CD4-positive, alpha-beta T cell treated with Interleukin-17A for 4 hours (primary cell): ENCODE data around the gene IL17B.

Experiments used
- DNase-seq: peaks from one replicate; pipeline ENCODE4 v3.0.0-alpha.2; 2020; ENCODE audit warnings: mixed read lengths

Gene IL17B

GRCh38 chr5:149414405-149415065 is 35.4 kb upstream of the IL17B start:
- no peak for DNase-seq

DNA sequence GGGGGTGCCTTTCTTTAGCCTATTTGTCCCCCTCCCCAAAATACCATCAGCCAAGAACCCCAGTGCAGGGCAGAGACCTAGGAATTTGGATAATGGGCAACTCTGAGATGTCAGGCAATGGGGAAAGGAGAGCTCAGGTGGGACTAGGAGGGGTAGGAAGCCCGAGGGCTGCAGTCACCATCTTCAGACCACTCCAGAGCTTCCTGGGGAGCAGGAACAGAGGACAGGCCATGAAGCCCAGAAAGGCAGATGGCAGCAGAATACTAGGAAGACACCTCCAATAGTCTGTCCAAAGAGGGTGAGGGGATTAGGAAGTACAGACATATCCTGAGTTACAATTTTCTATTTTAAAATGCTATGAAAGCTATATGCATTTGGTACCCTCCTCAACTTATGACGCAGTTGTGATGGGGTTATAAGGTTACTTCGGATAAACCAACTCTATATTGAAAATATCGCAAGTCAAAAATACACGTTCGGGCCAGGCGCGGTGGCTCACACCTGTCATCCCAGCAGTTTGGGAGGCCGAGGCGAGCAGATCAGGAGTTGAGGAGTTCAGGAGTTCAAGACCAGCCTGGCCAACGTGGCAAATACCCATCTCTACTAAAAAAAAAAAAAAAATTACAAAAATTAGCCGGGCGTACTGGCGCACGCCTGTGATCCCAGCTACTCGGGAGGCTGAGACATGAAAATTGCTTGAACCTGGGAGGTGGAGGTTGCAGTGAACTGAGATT is 34.6 kb upstream of the IL17B start:
- DNase-seq = no peak

DNA sequence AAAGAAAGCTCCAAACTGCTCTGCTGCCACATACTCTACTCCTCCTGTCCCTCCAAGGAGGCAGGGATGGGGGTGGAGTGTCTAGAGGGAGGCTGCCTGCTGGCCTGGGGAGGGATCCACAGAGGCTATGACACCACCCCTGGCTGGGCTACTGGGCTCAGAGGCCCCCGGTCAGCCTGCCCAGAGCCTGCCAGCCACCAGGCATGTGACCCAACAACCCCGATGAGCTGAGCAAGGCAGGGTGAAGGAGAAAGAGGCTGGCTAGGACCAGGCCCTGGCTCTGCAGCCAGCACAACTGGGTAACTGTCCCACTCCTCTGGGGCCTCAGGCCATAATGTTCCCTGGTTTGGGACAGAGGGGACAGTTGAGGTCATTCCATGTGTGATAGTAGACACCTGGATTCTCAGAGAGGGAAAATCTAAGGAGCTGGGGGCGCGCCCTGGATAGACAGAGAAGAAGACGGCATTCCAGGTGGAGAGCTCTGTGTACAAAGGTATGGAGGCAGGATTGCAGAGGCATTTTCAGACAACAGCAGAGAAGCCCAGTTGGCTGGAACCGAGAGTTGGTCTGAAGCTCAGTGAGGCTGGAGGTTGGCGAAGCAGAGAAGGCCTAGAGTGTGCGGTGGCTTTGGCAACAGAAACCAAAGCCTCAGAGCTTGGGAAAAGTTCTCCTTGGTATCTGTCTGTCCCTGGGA is 33.8 kb upstream of the IL17B start:
- DNase-seq = no peak

DNA sequence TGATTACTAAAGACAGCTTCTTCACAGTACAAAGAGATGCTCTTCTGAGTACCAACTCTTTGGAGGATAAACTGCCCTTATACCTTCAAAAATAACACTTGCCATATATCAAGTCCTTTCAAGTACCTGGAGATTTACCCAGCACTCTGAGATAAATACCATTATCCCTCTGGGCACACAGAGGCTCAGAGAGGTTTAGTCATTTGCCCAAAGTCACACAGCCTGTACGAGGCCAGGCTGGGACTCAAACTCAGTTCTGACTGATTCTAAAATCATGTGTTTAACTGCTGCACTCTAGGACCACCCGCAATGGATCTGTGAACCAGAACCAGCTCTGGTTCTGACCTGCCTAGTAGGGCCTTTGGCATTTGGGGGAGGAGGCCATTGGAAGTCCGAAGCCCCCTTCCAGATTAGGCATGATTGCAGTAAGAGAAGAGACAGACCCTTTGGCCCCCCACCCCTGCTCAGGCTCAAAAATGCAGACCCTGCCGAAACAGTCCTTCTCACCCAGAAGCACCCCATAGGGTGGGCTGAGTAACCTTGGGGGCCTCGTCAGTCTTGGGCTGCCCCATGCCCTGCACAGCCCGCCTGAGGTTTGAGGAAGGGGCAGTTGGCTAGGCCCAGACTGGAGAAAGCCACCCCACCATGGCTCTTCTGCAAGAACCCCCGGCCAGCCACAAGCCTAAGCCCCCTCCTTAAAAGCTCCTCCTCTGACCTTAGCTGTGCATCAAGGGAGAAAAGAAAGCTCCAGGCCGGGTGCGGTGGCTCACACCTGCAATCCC is 32.8 kb upstream of the IL17B start:
- no peak for DNase-seq

DNA sequence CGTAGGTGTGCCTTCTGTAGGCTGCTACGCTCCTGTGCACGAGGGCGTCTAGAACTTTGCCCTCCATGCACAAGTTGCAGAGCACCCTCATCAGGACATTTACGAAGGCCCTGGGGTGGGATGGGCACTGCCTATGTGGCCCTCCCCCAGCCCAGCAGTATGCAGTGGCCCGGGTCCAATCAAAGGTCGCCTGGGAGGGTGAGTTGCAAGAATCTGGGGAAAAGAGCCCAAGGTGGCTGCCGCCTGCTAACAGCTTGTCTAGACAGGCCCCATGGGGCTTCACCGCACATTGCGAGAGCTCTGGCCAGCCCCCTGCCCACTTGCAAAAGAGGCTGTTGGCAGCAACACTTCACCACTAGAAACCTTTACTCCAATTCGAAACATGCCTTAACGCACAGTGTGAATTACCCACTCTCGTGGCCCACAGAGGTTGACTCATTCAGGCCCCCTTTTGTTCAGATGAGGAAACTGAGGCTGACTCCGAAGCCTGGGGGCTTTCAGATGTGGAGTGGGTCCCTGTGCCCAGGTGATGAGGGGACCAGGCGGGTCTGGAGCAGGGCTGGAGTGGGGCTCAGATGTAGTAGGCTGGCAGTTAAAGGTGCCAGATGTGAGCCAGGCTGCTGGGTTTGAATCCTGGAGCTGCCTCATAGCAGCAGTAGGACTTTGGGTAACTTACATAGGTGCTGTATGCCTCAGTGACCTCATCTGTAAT is 31.8 kb upstream of the IL17B start:
- no peak for DNase-seq

GRCh38 chr5:149410071-149410470 is 31.0 kb upstream of the IL17B start:
- no peak for DNase-seq

GRCh38 chr5:149409268-149409948 is 30.3 kb upstream of the IL17B start:
- DNase-seq = no peak

DNA sequence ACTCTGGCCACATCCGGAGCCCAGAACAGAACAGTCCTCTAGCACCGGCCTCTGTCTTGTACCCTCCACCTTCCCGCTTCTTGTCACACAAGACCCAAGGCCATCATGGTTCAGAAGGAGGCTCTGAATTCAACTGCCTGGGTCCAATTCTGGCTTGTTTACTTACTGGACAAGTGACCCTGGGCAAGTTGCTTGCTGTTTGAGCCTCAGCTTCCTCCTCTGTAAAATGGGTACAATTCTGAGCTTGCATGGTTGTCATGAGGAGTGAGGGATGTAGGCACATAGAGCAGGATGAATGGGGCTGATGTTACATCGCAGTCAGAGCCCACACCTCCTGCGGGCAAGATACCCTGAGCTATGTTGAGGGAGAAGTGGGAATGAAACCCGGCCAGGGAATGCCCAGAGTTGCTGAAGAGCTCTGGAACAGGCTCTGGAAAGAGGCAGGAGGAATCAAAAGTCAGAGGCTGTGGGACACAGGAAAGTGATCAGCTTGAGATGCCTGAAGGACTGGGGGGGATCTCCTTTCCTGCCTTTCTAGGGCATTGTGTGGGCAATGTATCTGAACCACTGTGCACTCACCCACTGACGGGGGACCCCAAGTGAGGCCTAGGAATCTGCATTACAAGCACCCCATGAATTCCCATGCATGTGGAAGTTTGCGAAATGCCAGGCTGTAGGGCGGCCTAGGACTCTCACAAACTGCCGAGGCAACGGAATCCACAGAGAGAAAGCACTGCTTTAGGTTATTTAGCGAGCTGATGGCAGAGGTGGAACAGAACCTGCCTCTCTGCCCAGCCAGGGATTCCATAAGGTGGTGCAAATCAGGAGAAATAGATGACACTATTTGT is 29.4 kb upstream of the IL17B start:
- DNase-seq = no peak

DNA sequence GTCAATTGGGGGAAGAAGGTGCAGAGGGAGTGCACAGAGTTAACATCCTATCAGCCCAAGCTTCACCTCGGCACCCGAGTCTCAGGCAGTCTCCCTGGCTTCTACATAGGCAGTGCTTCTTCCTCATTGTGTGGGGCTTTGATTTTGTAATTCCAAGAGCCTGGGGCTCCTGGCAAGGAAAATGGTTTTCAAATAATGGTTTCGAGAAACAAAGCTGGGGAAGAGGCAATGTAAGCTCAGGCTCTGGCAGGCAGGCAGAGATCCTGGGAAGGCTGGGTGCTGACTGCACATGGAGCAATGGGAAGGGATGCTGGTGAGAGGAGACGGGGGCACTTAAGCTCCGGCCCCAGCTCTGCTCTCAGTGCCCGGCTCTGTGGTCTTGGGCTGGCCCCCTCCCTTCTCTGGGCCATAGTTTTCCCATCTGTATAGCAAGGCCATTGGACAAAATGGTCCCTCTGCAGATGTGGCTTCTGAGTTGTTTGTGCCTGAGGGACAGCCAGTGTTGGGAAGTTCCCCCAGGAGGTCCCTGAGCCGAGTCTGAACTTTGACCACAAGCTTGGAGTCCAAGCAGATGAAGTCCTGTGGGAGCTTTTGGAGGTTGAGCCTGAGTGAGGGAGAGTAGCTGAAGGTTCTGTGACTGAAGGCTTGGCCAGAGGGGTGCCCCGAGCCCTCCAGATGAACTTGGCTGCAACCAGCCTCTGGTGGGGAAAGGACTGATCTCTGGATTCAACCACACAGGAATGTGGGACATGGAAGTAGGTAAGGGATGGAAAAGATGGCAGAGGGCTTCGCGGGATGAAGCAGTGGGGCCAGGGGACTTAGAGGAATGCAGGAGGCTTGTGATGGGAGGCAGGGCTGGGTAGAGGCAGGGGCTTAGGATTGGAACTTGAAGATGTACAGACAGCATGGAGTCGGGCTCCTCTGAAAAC is 28.5 kb upstream of the IL17B start:
- DNase-seq = no peak

GRCh38 chr5:149406979-149407306 is 27.9 kb upstream of the IL17B start:
- no peak for DNase-seq

GRCh38 chr5:149406203-149406978 is 27.3 kb upstream of the IL17B start:
- no peak for DNase-seq

- no peak for DNase-seq
These were observed 26.6 kb upstream of the IL17B start for GRCh38 chr5:149405550-149406202.

DNA sequence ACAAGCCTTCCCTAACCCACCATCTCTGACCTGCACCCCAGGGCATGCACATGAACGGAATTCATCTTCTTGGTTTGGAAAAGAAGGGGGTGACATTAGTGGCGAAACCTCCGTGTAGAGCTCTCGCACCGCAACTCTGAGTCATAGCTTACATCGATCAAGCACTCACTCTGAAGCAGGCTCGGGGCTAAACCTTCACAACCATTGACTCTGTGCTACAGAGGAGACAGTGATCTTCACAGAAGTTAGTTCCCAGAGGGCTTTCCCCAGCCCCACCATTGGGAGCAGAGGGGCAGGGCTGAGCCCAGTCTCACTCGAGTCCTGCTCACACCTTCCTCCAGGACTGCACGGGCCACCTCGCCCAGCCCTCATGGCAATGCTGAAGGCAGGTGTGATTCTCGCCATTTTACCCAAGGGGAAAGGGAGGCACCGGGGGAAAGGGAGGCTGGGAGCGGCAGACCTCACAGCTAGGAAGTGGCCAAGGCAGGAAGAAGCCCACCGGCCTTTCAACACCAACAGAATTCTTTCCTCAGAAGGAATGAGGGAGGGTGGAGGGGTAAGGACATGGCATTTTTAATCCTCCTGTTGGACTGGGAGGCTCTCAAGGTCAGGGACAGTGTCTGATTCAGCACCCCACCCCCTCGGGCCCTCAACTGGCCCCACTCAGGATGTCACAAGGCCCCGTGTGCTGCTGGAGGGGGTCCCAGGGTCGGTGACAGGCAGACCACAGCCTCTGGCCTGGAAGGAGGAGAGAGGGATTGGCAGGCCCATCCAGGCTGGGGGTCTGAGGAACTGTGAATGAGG is 25.9 kb upstream of the IL17B start:
- DNase-seq = no peak

DNA sequence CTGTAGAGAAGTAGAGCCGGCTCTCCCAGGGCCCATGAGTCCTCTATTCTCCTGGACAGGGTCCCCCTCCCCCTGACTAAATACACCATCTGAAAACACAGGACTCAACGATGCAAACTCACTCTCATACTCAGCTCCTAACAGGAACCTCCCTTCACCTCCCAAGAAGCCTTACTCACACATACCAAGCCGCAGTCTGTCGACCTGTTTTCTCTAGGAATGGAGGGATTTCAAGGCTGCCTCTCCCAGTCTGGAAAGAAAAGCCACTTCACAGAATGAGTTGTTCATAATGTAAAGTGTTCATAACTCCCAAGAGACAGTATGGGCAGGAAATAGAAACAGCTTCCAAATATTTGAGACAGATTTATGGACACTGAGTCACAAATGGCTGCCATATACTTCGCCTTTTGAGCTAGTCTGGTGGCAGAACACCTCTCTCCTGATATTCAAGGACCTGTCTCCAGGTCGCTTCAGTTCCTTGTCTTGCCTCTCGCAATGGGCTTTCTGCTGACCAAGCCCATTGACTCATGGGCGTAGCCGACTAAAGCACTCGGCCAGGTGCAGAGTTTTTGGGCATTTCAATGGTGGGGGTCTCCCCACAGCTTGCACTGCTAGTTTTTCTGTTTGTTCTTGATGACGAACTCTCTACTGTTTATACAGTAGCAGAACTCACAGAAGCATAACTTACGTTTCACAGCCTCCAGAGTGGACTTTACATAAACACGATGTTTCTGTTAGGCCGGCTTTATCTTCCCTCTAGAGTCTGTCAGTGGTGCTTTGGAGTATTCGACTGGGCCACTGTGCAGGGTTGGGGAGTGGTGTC is 25.0 kb upstream of the IL17B start:
- DNase-seq = no peak

DNA sequence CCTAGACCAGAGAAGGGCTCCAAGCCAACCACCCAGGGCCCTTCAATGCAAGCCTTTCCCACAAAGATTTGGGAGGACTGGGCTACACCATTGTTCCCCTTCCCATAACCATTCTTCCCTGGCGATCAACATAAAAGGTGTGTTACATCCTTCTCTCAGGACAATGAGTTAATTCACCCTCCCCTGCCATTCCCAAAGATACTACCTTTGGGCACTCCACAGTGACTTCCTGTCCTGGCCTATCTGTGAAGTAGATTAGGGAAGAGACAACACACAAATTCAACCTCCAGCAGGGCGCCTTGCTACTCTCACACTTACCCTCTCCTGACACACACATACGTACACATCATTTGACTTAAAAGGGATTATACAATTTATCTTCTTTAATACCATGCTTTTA is 23.2 kb upstream of the IL17B start:
- DNase-seq = no peak

GRCh38 chr5:149401051-149401450 is 22.0 kb upstream of the IL17B start:
- no peak for DNase-seq

DNA sequence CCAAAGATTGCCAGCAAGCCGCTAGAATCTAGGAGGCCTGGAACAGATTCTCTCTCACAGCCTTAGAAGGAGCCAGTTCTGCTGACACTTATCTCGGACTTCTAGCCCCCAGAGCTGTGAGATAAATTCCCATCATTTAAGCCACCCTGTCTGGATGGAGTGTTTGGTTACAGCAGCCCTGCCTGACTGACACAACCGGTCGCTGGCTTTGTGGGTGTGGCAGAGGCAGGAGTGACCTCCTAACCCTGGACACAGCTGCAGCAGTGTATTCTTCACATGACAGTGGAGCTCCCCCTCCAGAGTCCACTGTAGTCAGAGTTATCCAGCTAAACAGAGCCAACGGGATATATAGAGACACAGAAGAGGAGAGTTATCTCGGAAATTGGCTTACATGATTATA is 21.2 kb upstream of the IL17B start:
- DNase-seq = no peak
